ENCODE measurements around the gene INPP5D.

INPP5D gene

DNA sequence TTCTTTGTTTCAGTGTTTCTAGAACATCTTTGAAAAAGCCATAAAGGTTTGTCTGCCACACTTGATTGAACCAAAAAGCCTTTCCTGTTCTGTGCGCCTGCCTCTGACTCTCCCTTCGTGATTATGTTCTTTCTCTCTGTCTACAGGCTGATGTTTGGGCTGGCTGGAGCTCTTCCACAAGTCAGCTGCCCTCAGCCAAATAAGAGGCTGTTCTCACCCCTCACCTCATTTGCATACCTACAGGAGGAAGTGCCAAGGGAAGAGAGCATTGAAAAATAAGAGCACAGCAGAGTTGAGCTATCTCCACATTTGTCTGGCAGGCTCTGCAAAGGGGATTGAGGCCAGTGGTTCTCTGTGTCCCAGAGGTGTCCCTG lies 15.8 kb downstream of the INPP5D start:
- no peak for DNase-seq

DNA sequence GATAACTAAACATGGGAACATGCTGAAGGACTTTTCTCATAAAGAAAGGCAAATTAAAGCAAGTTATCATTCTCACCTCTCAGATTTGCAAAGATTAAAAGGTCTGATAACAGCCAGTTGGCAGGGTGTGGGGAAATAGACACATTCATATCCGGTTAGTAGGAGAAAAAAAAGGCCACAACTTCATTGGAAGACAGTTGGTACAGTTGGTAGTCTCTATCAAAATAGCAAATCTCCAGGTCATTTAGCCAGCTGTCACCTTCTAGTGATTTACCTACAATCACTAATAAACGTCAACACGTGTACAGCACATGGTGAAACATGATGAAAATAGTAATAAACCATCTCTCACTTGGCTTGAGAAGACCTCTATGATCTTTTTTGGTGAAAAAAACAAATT lies 16.6 kb downstream of the INPP5D start:
- DNase-seq, result no peak

DNA sequence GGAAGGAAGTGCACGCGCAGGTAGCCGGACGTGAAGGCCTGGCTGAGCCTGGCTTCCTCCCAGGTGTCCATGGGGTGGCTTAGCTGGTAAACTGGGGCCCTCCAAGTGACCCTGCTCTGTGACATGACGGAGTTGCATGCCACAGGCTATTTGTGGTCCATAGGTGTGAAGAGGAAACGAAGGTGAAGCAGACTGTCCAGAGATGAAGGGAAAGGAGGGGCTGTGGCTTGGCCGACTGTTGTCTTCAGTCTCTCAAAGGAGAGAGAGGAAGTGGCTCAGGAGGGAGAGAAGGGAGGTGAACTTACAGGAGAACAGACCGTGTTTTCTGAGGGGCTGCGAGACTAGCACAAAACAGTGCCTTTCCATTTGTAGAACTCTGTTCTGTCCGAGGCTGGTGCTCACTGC lies 19.3 kb downstream of the INPP5D start:
- no peak for DNase-seq

DNA sequence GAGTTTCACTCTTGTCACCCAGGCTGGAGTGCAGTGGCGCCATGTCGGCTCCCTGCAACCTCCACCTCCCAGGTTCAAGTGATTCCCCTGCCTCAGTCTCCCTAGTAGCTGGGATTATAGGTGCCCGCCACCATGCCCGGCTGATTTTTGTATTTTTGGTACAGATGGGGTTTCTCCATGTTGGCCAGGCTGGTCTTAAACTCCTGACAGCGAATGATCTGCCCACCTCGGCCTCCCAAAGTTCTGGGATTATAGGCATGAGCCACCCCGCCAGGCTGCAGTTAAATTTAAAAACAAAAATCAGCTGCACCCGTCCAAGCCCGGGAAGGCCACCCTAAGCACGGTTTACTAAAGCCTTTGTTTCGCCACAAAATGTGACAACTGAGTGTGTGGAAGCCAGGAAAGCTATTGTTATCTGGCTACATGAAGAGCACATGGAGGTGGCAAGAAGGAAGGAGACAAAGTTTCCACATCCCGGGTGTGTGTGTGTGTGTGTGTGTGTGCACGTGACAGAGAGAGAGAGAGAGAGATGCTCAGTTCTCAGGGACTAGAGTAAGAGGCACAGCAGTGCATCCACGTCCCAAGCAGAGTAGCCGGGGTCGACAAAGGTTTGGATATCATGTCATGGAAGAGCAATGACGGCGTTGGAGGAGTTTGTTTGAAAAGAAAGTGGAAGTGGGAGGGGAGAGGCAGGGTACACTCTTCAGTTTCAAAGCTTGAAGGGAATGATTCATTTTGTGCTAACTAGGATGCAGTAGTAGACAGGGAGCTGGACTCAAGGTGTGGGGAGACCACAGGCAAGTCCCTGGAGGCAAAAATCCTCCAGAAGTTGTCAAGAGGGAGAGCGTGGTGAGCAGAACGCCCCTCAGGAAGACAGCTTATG lies 20.1 kb downstream of the INPP5D start:
- no peak for DNase-seq

DNA sequence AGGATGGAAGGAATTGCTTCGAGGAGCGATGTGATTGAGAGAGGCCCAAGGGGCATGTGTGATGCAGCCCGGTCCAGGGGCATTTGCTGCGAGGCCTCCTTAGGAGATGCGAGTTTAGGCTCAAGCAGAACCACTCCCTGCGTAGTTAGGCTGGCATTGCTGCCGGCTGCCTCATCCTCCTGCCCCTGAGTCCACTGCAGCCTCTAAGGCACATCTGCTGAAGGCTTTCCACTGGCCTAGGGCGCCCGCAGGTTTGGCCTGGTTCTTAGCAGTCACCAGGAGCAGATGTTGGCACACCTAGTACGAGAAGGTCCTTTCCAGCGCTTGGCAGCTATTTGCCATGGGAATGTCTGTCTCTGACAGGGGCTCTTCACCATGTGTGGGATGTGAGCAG lies 20.7 kb downstream of the INPP5D start:
- DNase-seq, result no peak

DNA sequence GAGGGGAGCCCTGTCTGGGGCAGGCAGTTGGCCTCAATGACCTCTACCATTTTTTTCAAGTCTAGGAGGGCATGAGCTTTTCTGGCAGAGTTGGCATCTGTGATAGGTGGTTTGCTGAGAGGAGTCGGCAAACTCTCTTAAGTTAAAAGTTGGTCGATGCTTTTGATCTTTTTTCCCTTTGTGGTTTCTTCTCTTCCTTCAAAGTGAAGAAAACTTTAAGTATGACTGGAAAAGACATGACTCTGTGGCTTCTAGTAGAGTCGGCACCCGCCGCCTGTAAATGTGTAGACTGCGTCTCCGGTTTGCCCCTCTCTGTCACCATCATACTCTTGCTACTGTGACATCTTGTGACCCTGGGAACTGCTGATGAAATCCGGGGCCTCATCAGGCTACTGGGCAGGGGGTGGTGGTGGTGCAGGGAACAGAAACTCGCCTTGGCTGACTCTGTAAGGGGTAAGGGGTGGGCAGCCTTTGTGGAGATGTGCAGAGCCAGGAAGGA lies 21.1 kb downstream of the INPP5D start:
- DNase-seq, result no peak

DNA sequence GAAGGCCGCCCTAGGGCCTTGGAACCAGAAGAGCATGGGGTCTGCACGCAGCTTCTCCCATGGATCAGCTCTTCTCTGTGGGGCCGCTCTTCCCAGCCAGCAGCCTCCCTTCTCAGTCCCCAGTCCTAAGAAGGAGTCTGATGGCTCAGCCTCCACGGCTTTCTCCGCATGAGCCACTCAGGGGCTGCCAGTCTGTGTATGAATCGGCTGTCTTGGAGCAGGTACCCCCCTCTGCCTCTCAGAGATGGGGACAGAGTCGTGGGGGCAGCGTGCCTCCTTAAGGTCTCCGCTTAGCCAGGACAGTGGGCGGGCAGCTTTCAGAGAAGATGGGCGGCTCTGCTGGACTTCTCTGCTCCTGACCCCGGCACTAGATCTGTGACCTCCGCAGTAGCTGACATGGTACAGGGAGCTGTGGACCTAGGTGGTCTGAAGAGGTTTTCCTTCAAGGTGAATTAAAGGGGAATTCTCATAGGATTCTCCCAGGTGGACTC lies 21.6 kb downstream of the INPP5D start:
- DNase-seq, result no peak

DNA sequence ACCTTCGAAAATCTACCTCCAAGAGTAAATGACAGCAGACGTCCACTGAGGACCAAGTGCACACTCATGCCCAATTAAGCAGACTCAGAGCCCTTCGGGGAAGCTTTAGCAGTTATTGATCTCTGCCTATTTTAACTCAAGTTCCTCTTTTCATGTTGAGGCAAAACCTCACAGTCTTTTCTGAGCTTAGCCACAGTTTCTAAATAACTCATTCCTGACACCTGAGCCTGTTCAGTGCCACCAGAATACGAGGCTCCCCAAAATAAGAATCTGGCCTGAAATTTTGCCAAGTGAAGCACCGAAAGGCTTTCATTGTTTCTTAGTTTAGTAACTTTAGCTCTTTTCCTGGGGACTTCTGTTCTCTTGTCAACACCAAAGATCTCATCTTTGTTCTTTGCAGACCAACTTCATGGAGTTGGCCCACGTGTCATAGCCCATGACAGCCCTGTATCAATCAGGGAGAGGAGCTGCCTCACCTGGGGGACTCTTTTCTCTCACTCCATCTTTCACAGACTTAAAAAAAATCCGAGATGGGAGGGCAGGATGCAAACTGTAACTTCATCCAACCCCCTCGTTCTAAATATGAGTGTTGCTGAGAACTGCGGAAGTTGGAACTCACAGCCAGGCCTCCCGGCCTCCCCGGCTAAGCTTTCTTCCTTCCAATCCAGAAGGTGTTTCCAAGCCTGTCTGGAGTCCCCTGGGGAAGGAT lies 22.2 kb downstream of the INPP5D start:
- no peak for DNase-seq

DNA sequence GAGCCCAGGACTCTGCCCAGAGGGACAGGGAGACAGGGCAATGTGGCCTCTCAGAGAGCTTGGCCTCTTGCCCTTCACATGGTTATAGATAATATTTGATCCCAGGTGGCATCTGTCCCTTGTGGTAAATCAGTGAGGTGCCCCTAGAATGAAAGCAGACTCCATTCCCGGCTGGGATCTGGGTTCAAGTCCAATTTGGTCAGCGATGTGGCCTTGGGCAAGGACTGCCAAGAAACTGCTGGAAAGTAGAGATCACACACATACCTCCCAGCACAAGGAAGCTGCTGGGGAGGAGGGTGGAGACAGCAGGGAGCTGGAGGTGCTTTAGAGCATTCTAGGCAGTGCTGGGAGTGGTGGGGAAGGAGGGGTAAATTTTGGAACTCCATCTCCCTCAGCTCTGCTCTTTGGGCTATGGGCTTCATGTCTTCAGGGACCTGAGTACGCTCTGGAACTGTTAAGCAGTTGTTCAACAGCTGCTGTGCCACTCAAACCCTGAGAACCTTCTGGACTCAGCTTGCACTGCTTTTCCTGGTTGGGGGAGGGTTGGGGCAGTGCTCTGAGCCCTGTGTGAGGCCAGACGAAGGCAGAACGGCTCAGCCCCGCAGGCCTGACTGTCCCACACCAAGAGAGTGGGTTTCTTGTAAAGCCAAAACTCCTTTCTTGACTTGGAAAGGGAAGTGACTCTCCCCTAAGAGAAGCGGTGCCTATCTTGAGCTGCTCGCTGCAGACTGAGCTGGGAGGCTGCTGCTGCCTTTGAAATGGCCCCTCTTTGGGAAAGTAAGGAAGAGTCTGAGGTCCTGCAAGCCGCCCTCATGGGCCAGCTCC lies 23.0 kb downstream of the INPP5D start:
- DNase-seq, result no peak

DNA sequence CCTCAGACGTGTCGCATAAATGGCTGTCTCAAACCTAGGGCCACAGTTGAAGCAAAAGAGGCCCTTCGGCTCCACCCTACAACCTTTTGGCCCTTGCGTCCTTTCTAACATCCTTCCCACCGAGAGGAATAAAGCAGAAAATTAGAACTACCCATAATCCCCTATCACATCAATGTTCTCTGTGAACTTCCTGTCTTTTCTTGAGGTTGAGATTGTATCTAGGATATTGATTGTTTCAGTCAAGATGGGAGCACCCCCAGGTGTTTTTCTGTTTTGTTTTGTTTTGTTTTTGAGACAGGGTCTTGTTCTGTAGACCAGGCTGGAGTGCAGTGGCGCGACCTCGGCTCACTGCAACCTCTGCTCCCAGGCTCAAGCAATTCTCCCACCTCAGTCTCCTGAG lies 23.6 kb downstream of the INPP5D start:
- DNase-seq, result no peak

DNA sequence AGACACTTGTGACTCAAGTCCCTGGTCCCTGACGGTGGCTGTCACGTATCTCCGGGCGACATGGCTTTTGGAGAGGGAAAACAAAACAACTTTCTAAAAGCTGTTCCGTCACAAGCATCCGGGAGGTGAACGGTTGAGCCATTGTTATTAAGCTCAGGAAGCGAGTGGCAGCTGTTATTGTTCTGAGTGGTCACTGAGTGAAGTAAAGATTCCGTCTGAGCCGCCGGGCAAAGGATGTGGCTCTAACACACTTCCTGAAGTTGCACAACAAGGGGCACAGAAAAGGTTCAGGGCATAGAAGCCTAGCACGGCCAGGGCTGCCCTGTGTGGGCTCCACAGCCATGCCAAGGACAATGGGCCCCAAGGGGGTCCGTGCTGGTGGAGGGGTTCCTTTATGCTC lies 24.3 kb downstream of the INPP5D start:
- DNase-seq, result no peak

DNA sequence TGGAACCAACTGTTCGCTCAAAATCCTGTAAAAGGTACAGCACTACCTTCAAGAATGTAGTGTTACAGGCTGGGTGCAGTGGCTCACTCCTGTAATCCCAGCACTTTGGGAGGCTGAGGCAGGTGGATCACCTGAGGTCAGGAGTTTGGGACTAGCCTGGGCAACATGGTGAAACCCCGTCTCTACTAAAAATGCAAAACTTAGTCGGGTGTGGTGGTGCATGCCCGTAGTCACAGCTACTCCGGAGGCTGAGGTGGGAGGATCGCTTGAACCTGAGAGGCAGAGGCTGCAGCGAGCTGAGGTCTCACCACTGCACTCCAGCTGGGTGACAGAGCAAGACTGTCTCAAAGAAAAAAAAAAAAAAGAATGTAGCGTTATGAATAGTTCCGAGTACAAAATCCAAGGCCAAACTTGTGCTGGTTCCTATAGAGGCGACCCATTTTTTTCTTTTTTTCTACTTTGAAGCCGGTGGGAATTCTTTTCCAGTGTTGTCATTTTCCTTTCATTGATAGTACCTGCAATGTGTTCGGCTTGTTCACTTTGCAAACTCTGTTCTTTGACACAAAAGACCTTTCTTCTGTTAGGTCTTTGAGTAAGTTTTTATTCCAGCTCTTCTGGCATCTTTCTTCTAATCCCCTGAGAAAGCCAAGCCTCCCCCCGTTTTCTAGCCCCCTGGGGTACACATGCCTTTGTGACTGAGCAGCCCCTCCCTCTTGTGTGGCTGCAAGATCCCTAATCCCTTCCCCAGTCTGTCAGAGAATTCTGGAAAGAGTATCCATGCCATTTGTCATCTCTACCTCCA lies 25.1 kb downstream of the INPP5D start:
- DNase-seq, result no peak

DNA sequence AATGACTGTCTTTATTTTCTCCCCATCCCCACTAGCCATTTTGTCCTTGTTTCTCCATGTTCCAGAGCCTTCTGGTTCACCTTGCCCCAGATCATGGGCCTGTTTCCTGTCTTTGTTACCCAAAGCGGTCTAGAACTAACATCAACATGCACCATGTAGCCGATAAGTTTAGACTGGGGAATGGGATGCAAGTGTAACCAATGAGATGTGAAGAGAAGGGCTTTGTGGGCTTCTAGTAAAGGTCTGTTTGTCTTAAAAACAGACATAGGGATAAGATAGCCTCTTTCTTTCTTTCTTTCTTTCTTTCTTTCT lies 25.7 kb downstream of the INPP5D start:
- no peak for DNase-seq

DNA sequence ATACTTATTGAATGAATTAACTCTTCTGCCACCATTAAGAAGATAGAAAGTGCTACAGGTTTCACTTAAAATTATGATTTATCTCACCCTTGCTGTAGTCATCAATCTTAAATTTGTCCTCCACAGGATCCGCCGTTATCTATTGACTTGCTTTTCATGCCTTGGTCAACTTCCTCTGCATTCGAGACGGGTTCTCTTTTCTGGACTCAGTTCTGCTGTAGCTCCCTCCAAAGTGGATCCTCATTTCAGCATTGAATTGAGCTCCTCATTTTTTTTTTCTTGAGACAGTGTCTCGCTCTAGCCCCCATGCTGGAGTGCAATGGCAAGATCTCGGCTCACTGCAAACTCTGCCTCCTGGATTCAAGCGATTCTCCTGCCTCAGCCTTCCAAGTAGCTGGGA lies 27.6 kb downstream of the INPP5D start:
- DNase-seq, result no peak

DNA sequence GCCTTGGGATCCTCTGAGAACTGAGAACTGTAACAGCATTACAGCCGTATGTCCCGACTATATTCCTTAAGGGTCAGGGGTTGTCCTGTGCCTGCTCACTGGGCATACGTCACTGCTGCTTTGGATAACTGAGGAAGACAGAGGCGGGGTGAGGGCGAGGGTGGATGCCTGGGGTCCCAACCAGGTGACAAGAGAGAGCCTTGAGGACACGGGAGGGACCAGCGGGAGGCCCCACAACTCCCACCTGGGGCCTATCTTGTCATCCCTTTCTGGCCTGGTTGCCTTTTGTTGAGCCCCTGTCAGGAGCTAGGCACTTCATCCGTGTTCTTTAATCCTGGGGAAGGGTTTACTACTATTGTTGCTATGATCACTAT lies 28.8 kb downstream of the INPP5D start:
- no peak for DNase-seq

DNA sequence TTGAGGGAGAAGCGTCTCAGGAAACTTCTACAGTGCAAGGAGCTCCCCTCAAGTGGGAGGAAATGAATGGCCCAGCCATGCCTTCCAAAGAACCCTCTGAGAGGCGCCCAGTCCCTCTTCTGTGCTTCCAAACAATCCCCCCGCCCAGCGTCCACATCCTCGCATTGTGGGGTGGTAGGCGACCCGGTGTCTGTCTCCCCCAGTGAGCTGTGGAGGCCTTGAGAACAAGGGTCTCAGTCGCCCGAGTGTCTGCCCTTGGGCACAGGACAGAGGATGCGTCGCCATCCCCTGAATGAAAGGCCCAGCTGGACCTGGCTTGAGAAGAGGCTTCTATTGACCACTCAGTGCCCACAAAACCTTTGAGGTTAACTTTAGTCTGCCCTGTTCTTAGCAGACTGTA lies 29.7 kb downstream of the INPP5D start:
- DNase-seq, result no peak

DNA sequence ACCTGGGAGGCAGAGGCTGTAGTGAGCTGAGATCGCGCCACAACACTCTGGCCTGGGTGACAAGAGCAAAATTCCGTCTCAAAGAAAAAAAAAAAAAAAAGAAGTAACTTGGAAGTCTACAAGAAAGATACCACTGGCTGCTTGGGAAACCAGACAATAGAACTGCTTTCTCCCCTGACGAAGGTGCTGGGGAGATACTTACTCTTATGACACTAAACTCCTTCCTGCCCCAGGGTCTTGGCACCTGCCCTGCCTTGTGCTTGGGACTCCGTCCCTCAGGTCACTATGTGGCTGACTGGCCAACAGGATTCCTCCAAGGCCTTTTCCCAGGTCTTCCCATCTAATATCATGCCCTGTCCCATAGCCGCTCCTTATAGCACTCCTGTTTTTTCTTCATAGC lies 30.7 kb downstream of the INPP5D start:
- no peak for DNase-seq

DNA sequence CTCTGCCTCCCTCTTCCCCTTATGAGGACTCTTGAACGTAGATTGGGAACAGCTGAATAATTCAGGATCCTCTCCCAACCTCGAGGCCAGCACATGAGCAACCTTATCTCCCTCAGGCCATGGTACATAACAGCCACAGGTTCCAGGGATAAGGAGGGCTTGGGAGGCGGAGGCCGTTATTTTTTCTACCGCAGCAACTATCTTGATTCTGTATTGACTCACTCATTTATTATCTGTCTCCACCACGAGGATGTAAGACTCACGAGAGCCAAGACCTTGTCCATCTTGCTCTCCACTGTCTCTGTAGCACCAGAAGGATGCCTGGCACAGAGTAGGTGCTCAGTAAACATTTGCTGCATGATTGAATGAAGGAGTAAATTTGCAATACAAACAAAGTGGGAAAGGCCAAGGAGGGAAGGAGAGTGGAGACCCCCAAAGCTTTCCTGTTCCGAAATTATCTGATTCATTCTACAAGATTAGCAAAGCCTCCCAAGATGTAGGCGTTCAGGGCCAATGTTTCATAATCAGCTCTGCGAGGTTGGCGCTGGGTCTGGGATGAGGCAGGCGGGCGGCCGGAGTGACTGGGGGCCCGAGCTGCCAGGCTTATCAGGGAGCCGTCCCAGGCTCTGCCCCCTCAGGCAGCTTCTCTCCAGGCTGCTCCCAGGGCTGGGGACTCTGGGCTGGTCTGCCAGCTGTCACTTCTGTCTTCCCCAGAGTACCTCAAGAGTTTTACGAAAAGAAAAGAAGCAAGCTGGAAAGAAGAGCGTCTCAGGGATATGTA lies 31.6 kb downstream of the INPP5D start:
- no peak for DNase-seq

DNA sequence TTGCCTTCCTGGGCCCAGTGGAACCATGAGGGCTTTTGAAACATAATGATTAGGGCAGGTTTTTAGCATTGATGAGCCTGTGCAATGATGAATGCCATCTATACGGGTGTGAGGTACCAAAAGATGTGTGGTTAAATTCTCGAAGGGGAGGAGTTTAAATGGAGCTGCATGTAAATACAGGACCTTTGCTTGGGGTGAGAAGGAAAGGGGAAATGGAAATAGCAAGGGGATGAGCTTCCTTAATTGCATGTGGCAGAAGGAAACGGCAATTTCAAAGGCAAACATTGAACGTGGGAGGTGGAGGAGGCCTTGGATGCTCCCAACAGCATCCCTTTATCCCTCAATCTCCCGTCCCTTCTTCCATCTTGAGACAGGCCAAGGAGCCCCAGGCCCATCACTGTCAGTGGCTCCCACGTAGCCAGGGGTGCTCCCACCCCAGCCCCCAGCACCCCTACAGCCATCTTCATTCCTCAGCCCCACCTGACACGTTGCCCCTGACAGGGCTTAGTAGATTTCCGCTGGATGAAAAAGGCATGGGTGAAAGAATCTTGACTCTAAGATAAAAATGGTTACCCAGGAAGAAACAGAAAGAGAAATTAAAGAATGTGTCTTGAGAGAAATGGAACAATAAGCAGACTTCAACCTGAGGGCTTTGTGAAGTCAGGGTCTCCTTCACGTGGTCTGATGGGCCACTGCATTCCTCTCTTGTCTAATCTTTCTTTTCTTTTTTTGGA lies 32.5 kb downstream of the INPP5D start:
- no peak for DNase-seq

DNA sequence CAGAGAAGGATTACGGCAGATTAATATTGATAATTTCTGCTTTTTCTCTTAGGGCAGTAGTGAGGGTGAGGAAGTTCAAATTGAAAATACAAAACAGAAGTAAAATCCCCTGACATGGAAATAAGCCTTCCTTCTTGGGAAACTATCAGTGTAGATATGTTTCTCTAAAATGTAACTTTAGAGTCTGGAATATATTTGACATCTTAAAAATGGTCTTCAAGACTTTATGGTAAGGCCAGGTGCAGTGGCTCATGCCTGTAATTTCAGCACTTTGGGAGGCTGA lies 33.0 kb downstream of the INPP5D start:
- DNase-seq, result no peak

DNA sequence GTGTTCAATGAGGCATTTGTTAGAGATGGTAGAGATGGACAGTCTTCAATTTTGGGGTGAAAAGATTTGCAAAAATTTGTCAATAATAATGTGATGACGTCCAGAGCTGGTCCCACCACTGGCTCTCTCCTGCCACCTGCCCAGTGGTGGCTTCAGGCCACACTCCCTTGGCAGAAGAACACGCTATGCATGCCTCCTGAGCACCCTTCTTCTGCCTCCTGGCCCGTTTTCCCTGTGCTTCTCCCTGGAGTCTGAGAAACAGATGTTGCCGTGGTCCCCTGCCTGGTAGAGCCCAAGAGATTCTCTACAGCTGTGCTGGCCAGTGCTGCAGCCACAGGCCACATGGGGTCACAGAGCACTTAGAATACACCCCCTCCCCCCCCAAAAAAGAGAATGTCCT lies 33.6 kb downstream of the INPP5D start:
- DNase-seq, result no peak

Data from fibroblast of skin of abdomen (primary cell).